GM19438 (cell line): Measurements from ENCODE around the gene AGAP3.

ENCODE experiments used
- ATAC-seq: cut with Tn5 transposase; IDR thresholded peaks from one replicate; pipeline ENCODE4 v1.9.1; 2021; ENCODE audit warnings: low read depth; ENCODE audit not compliant: unreplicated experiment

AGAP3 gene

GRCh38 chr7:151071032-151071866, 15.0 kb upstream of the AGAP3 start:
- ATAC-seq: no peak

- no peak for ATAC-seq
These were observed 12.3 kb upstream of the AGAP3 start for GRCh38 chr7:151073990-151074389.

DNA sequence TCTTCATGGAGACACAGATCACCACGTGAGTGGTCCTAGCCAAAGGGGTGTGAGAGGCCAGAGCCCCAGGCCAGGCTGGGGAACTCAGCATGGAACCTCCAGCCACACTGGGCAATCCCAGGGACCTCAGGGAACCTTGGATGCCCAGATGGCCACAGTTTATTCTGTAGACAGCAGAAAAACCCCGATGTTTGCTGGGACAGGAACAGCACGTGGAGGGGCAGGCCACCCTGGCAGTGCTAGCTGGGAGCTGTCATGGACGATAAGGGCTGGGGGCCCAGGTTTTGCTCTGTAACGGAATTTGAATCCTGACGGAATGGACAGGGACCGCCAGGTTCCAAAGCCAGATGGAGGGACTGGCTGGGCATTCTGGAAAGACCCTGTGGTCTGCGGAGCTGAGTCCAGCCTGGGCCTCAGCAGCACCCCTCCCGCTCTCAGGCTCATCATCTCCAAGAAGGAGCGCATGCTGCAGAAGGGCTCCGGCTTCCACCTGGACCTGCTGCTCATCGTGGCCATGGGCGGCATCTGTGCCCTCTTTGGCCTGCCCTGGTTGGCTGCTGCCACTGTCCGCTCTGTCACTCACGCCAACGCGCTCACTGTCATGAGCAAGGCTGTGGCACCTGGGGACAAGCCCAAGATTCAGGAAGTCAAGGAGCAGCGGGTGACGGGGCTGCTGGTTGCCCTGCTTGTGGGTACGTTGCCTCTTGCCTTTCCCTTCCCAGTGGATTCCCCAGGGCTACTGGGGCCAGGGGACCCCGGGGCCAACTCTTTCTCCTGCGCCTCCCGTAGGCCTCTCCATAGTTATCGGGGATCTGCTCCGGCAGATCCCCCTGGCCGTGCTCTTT, 11.2 kb upstream of the AGAP3 start:
- ATAC-seq: no peak

DNA sequence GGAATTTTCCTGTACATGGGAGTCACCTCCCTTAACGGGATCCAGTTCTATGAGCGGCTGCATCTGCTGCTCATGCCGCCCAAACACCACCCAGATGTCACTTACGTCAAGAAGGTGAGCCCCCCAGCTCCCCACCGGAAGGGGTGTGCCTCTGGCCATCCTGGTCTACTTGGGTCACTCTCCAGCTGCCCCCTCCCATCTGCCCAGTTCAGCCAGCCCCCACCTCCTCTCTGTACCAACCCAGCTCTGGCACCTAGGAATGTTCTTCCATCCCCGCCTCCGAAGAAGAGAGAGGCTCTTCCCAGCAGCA, 10.7 kb upstream of the AGAP3 start:
- ATAC-seq: no peak

DNA sequence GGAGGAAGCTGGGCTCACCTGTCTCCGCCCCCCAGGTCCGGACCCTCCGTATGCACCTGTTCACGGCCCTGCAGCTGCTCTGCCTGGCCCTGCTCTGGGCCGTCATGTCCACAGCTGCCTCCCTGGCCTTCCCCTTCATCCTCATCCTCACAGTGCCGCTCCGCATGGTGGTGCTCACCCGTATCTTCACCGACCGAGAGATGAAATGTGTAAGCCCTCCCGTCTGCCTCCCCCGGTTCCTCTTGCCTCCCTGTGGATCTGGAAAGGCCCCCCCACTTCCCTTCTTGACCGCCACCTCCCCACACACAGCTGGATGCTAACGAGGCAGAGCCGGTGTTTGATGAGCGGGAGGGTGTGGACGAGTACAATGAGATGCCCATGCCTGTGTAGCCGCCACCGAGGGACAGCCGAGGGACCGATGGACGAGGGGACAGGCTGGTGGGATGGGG, 10.3 kb upstream of the AGAP3 start:
- no peak for ATAC-seq

DNA sequence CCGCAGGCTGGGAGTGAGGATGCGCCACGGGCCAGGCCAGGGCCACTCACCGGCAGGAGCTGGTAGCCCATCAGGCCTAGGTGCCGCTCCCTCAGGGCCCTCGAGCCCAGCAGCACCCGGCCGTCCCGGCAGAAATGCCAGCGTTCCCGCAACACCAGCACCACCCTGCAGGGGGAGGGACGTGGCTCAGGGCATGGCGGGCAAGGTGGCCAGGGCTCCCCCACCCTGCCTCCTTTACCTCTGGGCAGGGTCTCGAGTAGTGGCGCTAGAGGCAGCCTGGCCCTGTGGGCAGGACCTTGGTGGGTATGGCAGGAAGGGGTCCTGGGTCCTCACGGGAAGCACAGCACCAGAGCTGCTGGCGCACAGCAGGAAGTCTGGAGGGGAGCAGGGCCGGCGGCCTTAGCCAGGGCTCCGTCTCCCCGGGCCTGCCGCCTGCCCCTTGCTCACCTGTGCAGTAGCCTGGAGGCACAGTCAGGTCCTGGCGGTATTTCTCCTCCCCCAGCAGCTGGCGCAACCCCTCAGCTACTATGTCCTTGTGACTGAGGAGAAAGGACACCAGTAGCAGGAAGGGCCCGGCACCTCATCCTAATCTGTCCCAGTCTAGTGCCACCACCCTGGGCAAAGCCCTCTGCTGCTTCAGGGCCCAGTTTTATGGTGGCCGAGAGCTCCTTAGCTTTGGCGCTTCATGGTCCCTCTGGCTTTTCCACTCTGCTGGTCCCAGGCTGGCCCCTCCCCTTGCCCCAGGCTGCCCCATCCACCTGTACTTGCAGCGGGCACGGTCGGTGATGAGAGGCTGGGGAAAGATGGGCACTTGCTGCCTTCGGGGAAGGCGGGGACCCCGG, 9.2 kb upstream of the AGAP3 start:
- no peak for ATAC-seq

- ATAC-seq: no peak
These were observed 8.5 kb upstream of the AGAP3 start for GRCh38 chr7:151077705-151078232.

GRCh38 chr7:151078233-151079040, 7.8 kb upstream of the AGAP3 start:
- ATAC-seq: no peak

- ATAC-seq: no peak
These were observed 6.9 kb upstream of the AGAP3 start for GRCh38 chr7:151079199-151079910.

- ATAC-seq: no peak
These were observed 6.2 kb upstream of the AGAP3 start for GRCh38 chr7:151080067-151080521.

DNA sequence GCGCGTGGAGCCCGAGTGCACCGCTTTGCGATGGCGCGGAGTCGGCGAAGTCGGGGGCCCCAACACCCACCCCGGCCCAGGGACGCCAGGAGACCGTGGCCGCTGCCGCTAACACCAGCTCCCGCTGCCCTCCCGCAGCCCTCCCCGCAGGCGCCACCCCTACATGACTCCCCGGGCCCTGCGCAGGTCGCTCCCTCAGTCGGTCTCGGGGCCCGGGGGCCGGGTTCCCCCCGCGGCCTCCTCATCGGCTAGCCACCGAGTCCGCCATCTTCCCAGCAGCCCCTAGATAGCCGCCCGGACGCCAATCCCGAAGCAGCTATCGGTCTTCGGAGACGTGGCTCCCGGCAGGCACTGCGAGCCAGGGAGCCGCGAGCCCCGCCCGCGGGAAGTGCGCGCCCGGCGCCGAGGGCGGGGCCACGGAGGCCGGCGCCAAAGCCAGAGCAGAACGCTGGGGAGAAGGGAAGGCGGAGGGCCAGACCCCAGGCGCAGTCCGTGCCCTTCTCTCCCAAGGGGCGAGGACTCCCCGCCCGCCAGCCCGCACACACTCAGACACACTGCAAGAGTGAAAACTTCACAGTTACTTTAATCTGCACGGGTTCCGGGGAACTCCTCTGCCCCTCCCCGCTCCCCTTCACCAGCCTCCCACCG, 5.6 kb upstream of the AGAP3 start, which contains the start of gene FASTK:
Gene FASTK, minus strand, starts transcription at position 288 of the 648 bp plus-strand sequence. Its CDS starts 43 bp downstream, at position 245.
- ATAC-seq: peak; percentile 68

- ATAC-seq: peak; percentile 2
These were observed 4.8 kb upstream of the AGAP3 start for GRCh38 chr7:151081170-151082101.

DNA sequence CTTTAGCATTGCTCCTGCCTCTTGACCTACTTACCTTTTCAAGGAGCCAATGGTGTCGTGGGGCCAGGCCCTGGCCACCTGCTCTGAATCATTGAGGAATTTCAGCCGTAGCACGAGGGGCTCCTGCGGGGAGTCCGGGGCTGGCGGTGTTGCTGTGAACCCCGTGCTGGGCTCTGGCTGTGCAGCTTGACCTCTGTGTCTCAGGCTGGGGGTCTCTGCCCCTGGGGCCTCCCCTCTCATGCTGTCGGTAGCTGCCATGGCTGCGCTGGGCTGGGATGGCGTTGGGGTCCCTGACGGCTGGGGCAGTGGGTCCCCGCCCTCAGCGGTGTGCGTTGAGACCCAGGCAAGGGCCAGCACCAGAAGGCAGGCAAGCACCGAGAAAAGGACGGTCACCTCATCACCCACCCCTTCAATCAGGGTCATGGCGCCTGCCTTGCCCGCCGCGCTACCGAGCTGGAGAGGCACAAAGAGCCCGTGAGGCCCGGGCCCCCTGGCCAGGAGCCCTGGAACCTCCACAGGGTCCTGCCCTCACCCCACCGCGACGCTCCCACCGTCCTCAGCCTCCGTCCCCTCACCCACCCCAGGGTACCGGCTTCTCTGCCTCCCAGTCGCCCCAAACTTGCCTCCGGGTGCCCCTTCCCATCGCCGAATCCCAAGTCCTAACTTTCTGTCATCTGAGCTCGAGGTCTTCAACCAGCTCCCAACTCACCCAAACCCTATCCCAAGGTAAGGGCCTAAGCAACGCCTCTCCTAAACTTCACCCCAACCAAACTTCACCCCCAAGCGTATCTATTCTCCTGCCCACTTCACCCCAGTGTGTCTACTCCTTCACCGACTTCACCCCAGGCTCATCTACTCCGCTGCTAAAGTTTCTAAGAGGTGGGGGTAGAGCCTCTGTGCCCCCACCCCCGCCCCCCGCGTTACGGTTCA, 3.9 kb upstream of the AGAP3 start:
- no peak for ATAC-seq

GRCh38 chr7:151083071-151083823, 3.0 kb upstream of the AGAP3 start, which contains the start of gene TMUB1:
TMUB1 (minus strand) TSS chr7:151083493; CDS start chr7:151082563, 930 bp downstream.
- peak; percentile 48 for ATAC-seq

DNA sequence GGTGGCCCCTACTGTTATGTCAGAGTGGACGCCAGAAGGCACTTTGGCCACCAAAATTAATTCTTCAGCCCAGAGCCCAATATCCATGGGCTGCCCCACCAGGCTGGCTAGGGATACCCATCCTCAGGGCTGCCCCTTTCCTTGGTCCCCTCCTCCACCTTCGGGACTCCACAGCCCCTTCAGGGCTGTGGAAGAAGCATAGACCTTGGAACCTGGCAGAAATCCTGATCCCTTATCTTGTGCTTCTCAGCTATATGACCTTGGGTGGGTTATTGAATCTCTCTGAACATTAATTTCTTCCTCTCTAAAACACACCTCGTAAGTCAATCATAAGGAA, 2.5 kb upstream of the AGAP3 start:
- no peak for ATAC-seq

GRCh38 chr7:151085329-151085690, 965 bp upstream of the AGAP3 start:
- ATAC-seq: no peak
